Mammary epithelial cell (primary cell): ENCODE measurements around the gene CCDC3.

Source experiments
- CTCF ChIP-seq, 2 donors: IDR thresholded peaks in 1 of 2; conservative IDR thresholded peaks in 1 of 2; 2 replicates each; pipeline ENCODE4 v1.5.1; 2011 to 2012; ENCODE audit warnings: inconsistent platforms in 2 of 2, low read length in 2 of 2, mild to moderate bottlenecking in 2 of 2, control low read depth in 1 of 2, low read depth in 1 of 2; ENCODE audit not compliant: insufficient read depth in 1 of 2; ENCODE audit errors: extremely low read depth in 1 of 2
- EZH2 ChIP-seq: IDR thresholded peaks from 2 replicates; pipeline ENCODE4 v1.6.1; 2012; ENCODE audit warnings: low read length, inconsistent platforms, borderline replicate concordance

DNA sequence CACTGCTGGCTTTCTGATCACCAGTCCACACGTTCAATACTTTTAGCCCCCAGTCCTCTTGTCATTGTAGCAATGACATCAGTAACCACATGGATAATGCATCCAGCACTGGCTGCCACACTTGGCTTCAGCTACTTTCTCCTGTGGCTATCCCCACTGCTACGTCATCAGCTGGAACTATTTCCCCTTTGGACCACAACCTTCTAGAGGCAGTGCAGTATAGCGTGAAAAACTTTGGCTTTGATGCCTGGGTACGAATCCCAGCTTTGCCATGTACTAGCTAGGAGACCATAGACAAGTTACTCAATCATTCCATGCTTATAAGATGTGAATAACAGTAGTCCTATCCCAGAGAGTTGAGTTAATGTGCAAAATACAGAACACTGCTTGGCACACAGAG is 63.2 kb downstream of the CCDC3 start:
- TF ChIP-seq CTCF (conservative IDR thresholded peaks at IDR 0.05 in 1 of 2, IDR thresholded peaks at IDR 0.05 in 1 of 2; ENCODE audit: extremely low read depth in 1 of 2, insufficient read depth in 1 of 2, low read depth in 1 of 2, low read length in 2 of 2) (no peak), EZH2 (no peak)
